K562 (cell line): ENCODE measurements around the gene KCNK6. TPM values are rescaled to one million over a fixed set of nuclear protein-coding genes. Genes with fewer than 3 reads are reported as not detected.

Experiments
- ATAC-seq: fragments of 200-7000 bp; cut with Tn5 transposase; 3 replicates; pipeline ENCODE4 v1.9.1; 2020; ENCODE audit warnings: moderate library complexity
- BruUV-seq: library from RNA; stranded (reverse); fragments of 400-500 nt; replicated peaks from 2 replicates; lab custom pipeline; 2021; lab: Mats Ljungman, UMichigan
- CTCF ChIA-PET: fragments of 300-600 bp; formaldehyde crosslinking; extraction: SDS; loops from one replicate; lab custom pipeline; 2021; ENCODE audit warnings: low intra/inter-chr PET ratio; lab: Yijun Ruan, JAX
- POLR2A ChIA-PET: fragments of 300-600, 350-650 bp; sonication (Branson Sonifier 250); formaldehyde crosslinking; extraction: SDS; loops from one replicate; lab custom pipeline; 2021; ENCODE audit warnings: antibody characterized with exemption, inconsistent platforms; lab: Yijun Ruan, JAX
- DNase-seq, 4 experiments: peaks; one replicate each; pipeline versions ENCODE4 v3.0.0 to v3.0.0-alpha.2; 2011 to 2018; ENCODE audit warnings: low spot score in 3 of 4, mixed read lengths in 3 of 4; ENCODE audit errors: extremely low read depth in 1 of 4
- FAIRE-seq: peaks from 2 replicates; lab custom pipeline; 2011; peaks lifted over from hg19 to GRCh38; lab: Jason Lieb, UNC
- H2AFZ ChIP-seq: 2 replicates; pipeline ENCODE4 v1.6.0; 2011; ENCODE audit warnings: low read depth, low read length, control low read depth, inconsistent platforms
- H3K27ac ChIP-seq: fragments of 200-600 bp; 3 replicates; pipeline ENCODE4 v1.8.0; 2011; ENCODE audit warnings: low read depth, mild to moderate bottlenecking, control low read depth, inconsistent platforms, low read length, moderate library complexity, mixed read lengths; ENCODE audit errors: extremely low read depth
- H3K27me3 ChIP-seq, 2 experiments: fragments of 300-600 bp in 1 of 2; 2 replicates in 1 of 2; 3 replicates in 1 of 2; pipeline versions ENCODE4 v1.6.0 to v1.8.0; 2011; ENCODE audit warnings: inconsistent platforms in 2 of 2, low read length in 2 of 2, mild to moderate bottlenecking in 1 of 2, mixed read lengths in 1 of 2, moderate library complexity in 1 of 2; ENCODE audit not compliant: control insufficient read depth in 2 of 2, insufficient read depth in 2 of 2
- H3K36me3 ChIP-seq: fragments of 300-600 bp; 3 replicates; pipeline ENCODE4 v1.8.0; 2011; ENCODE audit warnings: mild to moderate bottlenecking, low read length, inconsistent platforms; ENCODE audit not compliant: control insufficient read depth, insufficient read depth
- H3K4me1 ChIP-seq, 2 experiments: fragments of 200-600 bp in 1 of 2; replicated peaks in 1 of 2; 2 replicates in 1 of 2; 3 replicates in 1 of 2; pipeline versions ENCODE4 v1.5.1 to v1.8.0; 2011; ENCODE audit warnings: inconsistent platforms in 2 of 2, low read length in 2 of 2, mild to moderate bottlenecking in 1 of 2, mixed read lengths in 1 of 2, moderate library complexity in 1 of 2; ENCODE audit not compliant: control insufficient read depth in 2 of 2, insufficient read depth in 2 of 2
- H3K4me2 ChIP-seq: 2 replicates; pipeline ENCODE4 v1.6.1; 2011; ENCODE audit warnings: low read length, control low read depth, inconsistent platforms, mixed read lengths; ENCODE audit not compliant: insufficient read depth
- H3K4me3 ChIP-seq: fragments of 200-600 bp; sonication (generic), shearing (Covaris generic); 2 replicates; pipeline ENCODE4 v1.5.1; 2016; ENCODE audit warnings: control low read depth, inconsistent platforms
- H3K79me2 ChIP-seq: fragments of 200-600 bp; 3 replicates; pipeline ENCODE4 v1.8.0; 2011; ENCODE audit warnings: low read length, inconsistent platforms; ENCODE audit not compliant: control insufficient read depth, insufficient read depth
- H3K9ac ChIP-seq, 2 experiments: 2 replicates each; pipeline versions ENCODE4 v1.6.0 to v1.6.1; 2011; ENCODE audit warnings: low read depth in 2 of 2, low read length in 2 of 2, control low read depth in 1 of 2, inconsistent platforms in 1 of 2, mild to moderate bottlenecking in 1 of 2, mixed read lengths in 1 of 2; ENCODE audit not compliant: insufficient read depth in 1 of 2
- H3K9me1 ChIP-seq: one replicate; pipeline ENCODE4 v1.6.0; 2011; ENCODE audit warnings: inconsistent platforms, mild to moderate bottlenecking, low read length, moderate library complexity; ENCODE audit not compliant: control insufficient read depth, insufficient read depth
- H3K9me3 ChIP-seq: replicated peaks from 2 replicates; pipeline ENCODE4 v1.5.1; 2011; ENCODE audit warnings: low read depth, low read length, inconsistent platforms; ENCODE audit not compliant: control insufficient read depth, insufficient read depth
- H4K20me1 ChIP-seq: replicated peaks from 2 replicates; pipeline ENCODE4 v1.6.1; 2011; ENCODE audit warnings: low read length, inconsistent platforms, mixed read lengths; ENCODE audit not compliant: control insufficient read depth, insufficient read depth
- HOXB6 ChIP-seq: fragments of 250-450 bp; sonication (Bioruptor Pico); IDR thresholded peaks from 2 replicates; pipeline ENCODE4 v1.5.1; 2022; ENCODE audit warnings: mild to moderate bottlenecking, borderline replicate concordance
- SOX6 ChIP-seq: fragments of 450-650 bp; IDR thresholded peaks from 2 replicates; pipeline ENCODE4 v1.6.1; 2014; ENCODE audit warnings: mild to moderate bottlenecking
- ZNF24 ChIP-seq: fragments of 450-650 bp; IDR thresholded peaks from 2 replicates; pipeline ENCODE4 v1.6.1; 2016
- WGBS: fragments of 100-300 bp; shearing (Covaris generic); methylation state at CpG from one replicate; pipeline ENCODE4 v1.1.6; 2016; ENCODE audit warnings: low coverage, mixed read lengths; ENCODE audit not compliant: insufficient coverage; ENCODE audit errors: missing lambda C conversion rate; 5-methylcytosine and 5-hydroxymethylcytosine counted together
- in situ Hi-C: fragments of 300-500 bp; cut with MboI; formaldehyde crosslinking; loops from 4 replicates; pipeline ENCODE4 v1.15.0; 2018; ENCODE audit warnings: inconsistent platforms, mixed read lengths
- intact Hi-C: fragments of 100-400 bp; cut with micrococcal nuclease; formaldehyde crosslinking; loops from 2 replicates; pipeline ENCODE4 v1.14.2; 2022
- polyA plus RNA-seq, 8 experiments: library from polyadenylated mRNA; depleted of rRNA in 4 of 8; stranded (reverse) in 5 of 8; unstranded in 3 of 8; fragments of >200 nt; fragmentation: Nextera tagmentation in 2 of 8; fragmentation: Illumina TruSeq in 1 of 8; extraction: Ambion mirVana in 2 of 8; extraction: Trizol in 1 of 8; gene quantifications; 2 replicates each; pipeline versions ENCODE4 v1.2.1 to v1.2.3, GENCODE V29; 2011 to 2014; ENCODE audit warnings: inconsistent platforms in 1 of 8, missing spikeins in 1 of 8
- total RNA-seq, 7 experiments: library from RNA; depleted of rRNA in 6 of 7; stranded (reverse); fragments of >200 nt in 6 of 7; fragmentation: Illumina TruSeq in 2 of 7; extraction: Trizol in 2 of 7; gene quantifications; 2 replicates each; pipeline versions ENCODE4 v1.2.1 to v1.2.3, GENCODE V29; 2011 to 2021; ENCODE audit warnings: low replicate concordance in 1 of 7
- TF ChIP-seq, protein P1 (sequence below): sonication (generic); formaldehyde crosslinking; IDR thresholded peaks from 2 replicates; pipeline ENCODE4 v1.8.1; 2022; ENCODE audit warnings: missing genetic modification reagents

Gene KCNK6
- total and polyA plus RNA-seq, 9 of the 15 experiments (the other 6 are each of a cell fraction or from before 2014, with no cell fraction given): 0.05 to 0.42 (median 0.15) TPM

- TF ChIP-seq SOX6 (no peak), HOXB6 (CRISPR knock-in tag) (no peak)
Measured at GRCh38 chr19:38367041-38367440, 47.4 kb downstream of the KCNK6 start (continued).

GRCh38 chr19:38369584-38369983, 49.9 kb downstream of the KCNK6 start:
- CTCF ChIA-PET: no interaction called here
- H3K4me3 ChIP-seq: no peak overlapping the region
- 42% methylated on average over 2 of the region's 2 CpGs for WGBS
- in situ Hi-C loops: no loop called here
- BruUV-seq: no TSS peak
- no peaks in the 10 kb centered on the region for H3K36me3 ChIP-seq
- FAIRE-seq (no peak), ATAC-seq (no peak), DNase-seq (no peak)
- H3K27me3 ChIP-seq: no peaks in the 10 kb centered on the region
- H3K9ac ChIP-seq: no peak overlapping the region
- no peaks in the 10 kb centered on the region for H4K20me1 ChIP-seq
- POLR2A ChIA-PET: interaction anchor here (0.6 kb wide), 1 partner anchor 76 kb away, joined by 3 read pairs; no protein-coding TSS in a partner anchor
- H3K9me3 ChIP-seq: no peaks in the 10 kb centered on the region; the same call in 1 of the 2 replicates
- no peak overlapping the region for H3K27ac ChIP-seq
- H2AFZ ChIP-seq: no peak overlapping the region
- no peak overlapping the region for H3K4me2 ChIP-seq
- H3K4me1 ChIP-seq: peaks cover 9 to 10% of the 10 kb centered on the region in 2 experiments; a peak in 4 of 5 replicates
- H3K9me1 ChIP-seq: no peaks in the 10 kb centered on the region
- intact Hi-C loops: no loop called here
- peak; percentile 74 for TF ChIP-seq ZNF24
- TF ChIP-seq, protein P1, sequence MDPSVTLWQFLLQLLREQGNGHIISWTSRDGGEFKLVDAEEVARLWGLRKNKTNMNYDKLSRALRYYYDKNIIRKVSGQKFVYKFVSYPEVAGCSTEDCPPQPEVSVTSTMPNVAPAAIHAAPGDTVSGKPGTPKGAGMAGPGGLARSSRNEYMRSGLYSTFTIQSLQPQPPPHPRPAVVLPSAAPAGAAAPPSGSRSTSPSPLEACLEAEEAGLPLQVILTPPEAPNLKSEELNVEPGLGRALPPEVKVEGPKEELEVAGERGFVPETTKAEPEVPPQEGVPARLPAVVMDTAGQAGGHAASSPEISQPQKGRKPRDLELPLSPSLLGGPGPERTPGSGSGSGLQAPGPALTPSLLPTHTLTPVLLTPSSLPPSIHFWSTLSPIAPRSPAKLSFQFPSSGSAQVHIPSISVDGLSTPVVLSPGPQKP (CRISPR knock-in tag): no peak
- H3K79me2 ChIP-seq: peaks cover under 1% of the 10 kb centered on the region; the same call in 2 of the 3 replicates
